ENCODE data around the gene RNF112. TPM values are rescaled to one million over a fixed set of nuclear protein-coding genes. Genes with fewer than 3 reads are reported as not detected.

The RNF112 gene
- total RNA-seq, 1 experiment from 2014 or later, result 0.81 TPM

- no peak overlapping the region for H3K9ac ChIP-seq (ENCODE audit: extremely low read depth, insufficient read length, low read length)
Observed at GRCh38 chr17:19447085-19447583, 36.1 kb downstream of the RNF112 start.

More at GRCh38 chr17:19447085-19447583, 36.1 kb downstream of the RNF112 start:
- Histone ChIP-seq H2BK120ac (ENCODE audit: low read depth, low read length, poor library complexity, severe bottlenecking) (no peak overlapping the region), H4K8ac (replicated peaks; ENCODE audit: insufficient read length, low read depth, low read length) (no peak overlapping the region), H3K4me2 (ENCODE audit: insufficient read depth, insufficient read length, low read length) (no peak overlapping the region), H4K20me1 (ENCODE audit: control insufficient read depth, insufficient read depth, insufficient read length) (no peaks in the 10 kb centered on the region), H3K79me1 (ENCODE audit: insufficient read depth, low read depth, low read length, poor library complexity, severe bottlenecking) (no peaks in the 10 kb centered on the region), H2AK5ac (ENCODE audit: insufficient read length, low read length) (no peak overlapping the region), H3K79me2 (ENCODE audit: insufficient read depth, low read length) (no peaks in the 10 kb centered on the region), H2BK15ac (ENCODE audit: low read depth, low read length) (no peak overlapping the region), H4K5ac (ENCODE audit: insufficient read length, low read depth, low read length) (no peak overlapping the region), H4K91ac (ENCODE audit: insufficient read length, low read depth, low read length) (no peak overlapping the region), H2BK5ac (ENCODE audit: insufficient read length, low read length) (no peak overlapping the region), H3K27me3 (ENCODE audit: insufficient read depth, low read length) (no peaks in the 10 kb centered on the region), H3K14ac (ENCODE audit: insufficient read depth, low read length) (no peak overlapping the region), H3K4me1 (ENCODE audit: insufficient read depth, low read length) (peaks cover 2% of the 10 kb centered on the region; the same call in 1 of the 2 replicates), H3T11ph (ENCODE audit: low read length) (no peak overlapping the region), H3K23me2 (ENCODE audit: insufficient read length, low read depth, low read length, poor library complexity, severe bottlenecking) (no peaks in the 10 kb centered on the region), H2BK20ac (ENCODE audit: low read depth, low read length, poor library complexity, severe bottlenecking) (no peak overlapping the region), H3K9me3 (ENCODE audit: control insufficient read depth, low read depth, low read length) (peaks cover 11% of the 10 kb centered on the region), H3K23ac (ENCODE audit: insufficient read length, low read depth, low read length) (no peak overlapping the region), H3K18ac (ENCODE audit: insufficient read length, low read depth, low read length) (no peak overlapping the region), H3K27ac (ENCODE audit: insufficient read length, low read depth, low read length) (no peak overlapping the region), H2AFZ (ENCODE audit: low read length) (peak overlapping the region; percentile 82), H3K56ac (ENCODE audit: insufficient read length, low read depth, low read length) (no peak overlapping the region), H3K4ac (ENCODE audit: low read depth, low read length) (no peak overlapping the region), H2BK12ac (ENCODE audit: insufficient read length, low read depth, low read length) (no peak overlapping the region)
- H3K27ac Mint-ChIP-seq, result peak overlapping the region; percentile 16 to 83 (median 47); a peak in 5 of 7 replicates
- TF ChIP-seq CTCF (conservative IDR thresholded peaks at IDR 0.05), result peak; percentile 96
- H3K36me3 Mint-ChIP-seq (ENCODE audit: insufficient read depth in 1 of 3, low read depth in 3 of 3), result peaks cover 23 to 36% (median 30%) of the 10 kb centered on the region in 3 experiments
- H3K4me1 Mint-ChIP-seq, result peaks cover 23 to 34% of the 10 kb centered on the region in 2 experiments
- peak; percentile 89 for DNase-seq
- H3K4me3 Mint-ChIP-seq, result no peak overlapping the region; a peak in 1 of 5 replicates
- no CpG with 5 or more reads among the region's 3 CpGs for WGBS (ENCODE audit: extremely low coverage, insufficient read length, low lambda C conversion rate)
- peaks cover 35 to 38% of the 10 kb centered on the region in 2 experiments for H3K9me3 Mint-ChIP-seq
- peaks cover 5% of the 10 kb centered on the region for H3K27me3 Mint-ChIP-seq (ENCODE audit: low read depth)

Data from H9 (cell line).